GM23338 (cell line): Measurements from ENCODE around the gene FRRS1L.

Experiments used
- CTCF ChIP-seq, 2 experiments: fragments of 200-600 bp in 1 of 2; sonication (generic) in 1 of 2; conservative IDR thresholded peaks; 2 replicates each; pipeline versions ENCODE4 v1.5.1 to v1.6.1; 2016 to 2017; ENCODE audit warnings: antibody characterized with exemption in 2 of 2, low read depth in 2 of 2, mild to moderate bottlenecking in 2 of 2, moderate library complexity in 1 of 2
- ETS1 ChIP-seq: IDR thresholded peaks from 2 replicates; pipeline ENCODE4 v1.6.1; 2016; ENCODE audit warnings: antibody characterized with exemption
- EZH2 ChIP-seq: fragments of 200-600 bp; sonication (generic); IDR thresholded peaks from one replicate; pipeline ENCODE4 v1.8.0; 2017; ENCODE audit warnings: antibody characterized with exemption, mild to moderate bottlenecking, low read depth; ENCODE audit not compliant: unreplicated experiment
- EZH2phosphoT487 ChIP-seq: fragments of 200-600 bp; sonication (generic); IDR thresholded peaks from one replicate; pipeline ENCODE4 v1.8.1; 2018; ENCODE audit warnings: antibody characterized with exemption; ENCODE audit not compliant: unreplicated experiment
- JUNB ChIP-seq: IDR thresholded peaks from one replicate; pipeline ENCODE4 v1.6.1; 2016; ENCODE audit warnings: antibody characterized with exemption; ENCODE audit not compliant: unreplicated experiment
- POLR2AphosphoS5 ChIP-seq: IDR thresholded peaks from 2 replicates; pipeline ENCODE4 v1.6.1; 2016; ENCODE audit warnings: antibody characterized with exemption, low read depth
- REST ChIP-seq: IDR thresholded peaks from one replicate; pipeline ENCODE4 v1.6.1; 2018; ENCODE audit warnings: antibody characterized with exemption; ENCODE audit not compliant: unreplicated experiment
- ZNF114 ChIP-seq: fragments of 250-450 bp; sonication (Bioruptor Pico); IDR thresholded peaks from 2 replicates; pipeline ENCODE4 v1.5.0; 2020; ENCODE audit warnings: mild to moderate bottlenecking, moderate library complexity

- no peak for TF ChIP-seq CTCF (conservative IDR thresholded peaks at IDR 0.05; ENCODE audit: low read depth in 2 of 2)
- TF ChIP-seq POLR2AphosphoS5: no peak
- TF ChIP-seq REST: no peak
- TF ChIP-seq ZNF114 (CRISPR knock-in tag): no peak
- no peak for TF ChIP-seq ETS1
- TF ChIP-seq EZH2: no peak
- no peak for TF ChIP-seq EZH2phosphoT487
- TF ChIP-seq JUNB: no peak
Measured at GRCh38 chr9:109162677-109163076, 4.4 kb downstream of the FRRS1L start.
